DLD1 (cell line): ENCODE results near the gene TRIM25.

Experiments used
- in situ Hi-C: cut with HindIII; loops from 2 replicates; pipeline ENCODE4 v1.10.0; 2017; ENCODE audit warnings: low sequenced_read_pairs

The TRIM25 gene

DNA sequence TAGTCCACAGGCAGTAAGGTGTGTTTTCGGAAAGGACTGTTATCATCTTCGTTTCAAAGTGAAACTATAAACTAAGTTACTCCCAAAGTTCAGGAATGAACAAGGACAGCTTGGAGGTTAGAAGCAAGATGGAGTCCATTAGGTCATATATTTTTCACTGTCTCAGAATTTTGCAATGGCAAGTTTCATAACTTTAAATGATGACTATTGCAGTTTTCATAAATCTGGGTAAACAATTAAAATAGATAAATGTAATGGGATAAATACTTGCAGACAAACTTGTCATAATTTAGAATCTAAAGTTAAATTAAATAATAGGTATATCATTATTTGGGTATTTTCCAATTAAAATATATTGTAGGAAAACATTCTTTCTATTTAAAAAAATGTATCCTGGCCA, 14.7 kb upstream of the TRIM25 start:
- in situ Hi-C loops: no loop called here

DNA sequence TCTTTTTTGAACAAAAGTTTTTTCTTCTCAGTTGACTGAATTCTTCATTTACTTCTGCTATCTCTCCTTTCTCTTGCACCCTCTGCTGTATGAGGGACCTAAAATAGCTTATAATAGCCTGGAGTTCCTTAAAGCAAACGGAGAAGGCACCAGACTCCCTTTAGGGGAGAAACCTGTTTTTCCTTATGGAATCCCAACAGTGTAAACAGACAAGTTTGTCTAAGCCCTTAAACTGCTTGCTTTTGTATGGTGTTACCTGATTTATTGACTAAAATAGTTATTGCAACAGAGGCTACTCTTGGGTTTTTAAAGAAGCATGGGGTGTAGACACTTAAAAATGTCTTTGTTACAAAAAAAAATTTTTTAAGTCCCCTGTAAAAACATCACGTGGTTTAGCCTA, 12.9 kb upstream of the TRIM25 start:
- in situ Hi-C loops: no loop called here

DNA sequence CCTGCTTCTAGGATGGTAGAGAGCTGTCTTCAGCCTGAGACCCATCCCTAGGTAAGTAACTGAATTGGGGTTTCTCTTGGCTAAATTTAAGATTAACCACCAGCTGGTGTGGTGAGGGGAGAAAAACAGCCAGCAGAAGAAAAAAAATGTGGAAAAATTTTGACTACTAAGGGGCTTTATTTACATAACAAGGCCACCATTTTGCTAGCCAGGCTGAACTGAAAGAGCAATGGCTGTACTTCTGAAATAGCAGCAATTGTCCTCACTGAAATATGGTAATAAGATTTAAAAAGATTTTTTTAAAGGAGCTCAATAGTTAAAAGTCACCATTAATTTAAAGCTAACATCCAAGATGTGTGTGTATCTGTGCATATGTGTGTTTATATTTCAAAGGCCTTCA, 12.4 kb upstream of the TRIM25 start:
- in situ Hi-C loops: no loop called here

DNA sequence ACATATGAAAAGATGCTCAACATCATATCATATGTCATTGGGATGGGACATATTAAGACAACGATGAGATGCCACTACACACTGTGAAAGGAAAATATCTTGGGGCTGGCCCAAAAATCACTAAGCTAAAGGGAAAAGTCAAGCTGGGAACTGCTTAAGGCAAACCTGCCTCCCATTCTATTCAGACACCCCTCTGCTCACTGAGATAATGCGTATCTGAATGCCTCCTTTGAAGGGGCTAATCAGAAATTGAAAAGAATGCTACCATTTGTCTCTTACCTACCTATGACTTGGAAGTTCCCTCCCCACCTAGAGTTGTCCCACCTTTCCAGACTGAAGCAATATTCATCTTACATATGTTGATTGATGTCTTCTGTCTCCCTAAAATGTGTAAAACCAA, 11.2 kb upstream of the TRIM25 start:
- in situ Hi-C loops: no loop called here

DNA sequence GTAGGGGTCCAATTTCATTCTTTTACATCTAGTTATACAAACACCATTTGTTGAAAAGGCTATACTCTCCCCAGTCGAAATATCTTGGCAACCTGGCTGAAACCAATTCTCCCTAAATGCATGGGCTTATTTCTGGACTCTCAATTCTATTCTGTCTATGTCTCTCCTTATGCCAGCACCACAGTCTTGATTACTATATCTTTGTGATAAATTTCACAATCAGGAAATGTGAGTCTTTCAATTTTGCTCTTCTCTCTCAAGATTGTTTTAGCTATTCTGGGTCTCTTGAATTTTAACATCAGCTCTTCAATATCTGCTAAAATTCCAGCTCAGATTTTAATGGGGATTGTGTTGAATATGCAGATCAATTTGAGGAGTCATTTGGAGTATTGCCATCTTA, 5.9 kb upstream of the TRIM25 start:
- in situ Hi-C loops: no loop called here

DNA sequence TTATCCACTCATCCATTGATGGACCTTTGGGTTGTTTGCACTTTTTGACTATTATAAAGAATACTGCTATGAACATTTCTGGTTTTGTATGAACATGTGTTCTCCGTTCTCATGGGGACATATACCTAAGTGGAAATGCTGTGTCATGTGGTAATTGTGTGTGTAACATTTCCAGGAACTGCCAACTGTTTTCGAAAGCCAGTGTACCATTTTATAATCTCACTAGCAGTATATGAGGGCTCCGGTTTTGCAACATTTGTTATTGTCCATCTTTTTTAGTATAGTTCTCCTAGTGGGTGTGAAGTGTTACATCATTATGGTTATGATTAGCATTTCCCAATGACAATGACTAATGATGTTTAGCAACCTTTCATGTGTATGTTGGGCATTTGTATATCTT, 5.1 kb upstream of the TRIM25 start:
- in situ Hi-C loops: no loop called here

DNA sequence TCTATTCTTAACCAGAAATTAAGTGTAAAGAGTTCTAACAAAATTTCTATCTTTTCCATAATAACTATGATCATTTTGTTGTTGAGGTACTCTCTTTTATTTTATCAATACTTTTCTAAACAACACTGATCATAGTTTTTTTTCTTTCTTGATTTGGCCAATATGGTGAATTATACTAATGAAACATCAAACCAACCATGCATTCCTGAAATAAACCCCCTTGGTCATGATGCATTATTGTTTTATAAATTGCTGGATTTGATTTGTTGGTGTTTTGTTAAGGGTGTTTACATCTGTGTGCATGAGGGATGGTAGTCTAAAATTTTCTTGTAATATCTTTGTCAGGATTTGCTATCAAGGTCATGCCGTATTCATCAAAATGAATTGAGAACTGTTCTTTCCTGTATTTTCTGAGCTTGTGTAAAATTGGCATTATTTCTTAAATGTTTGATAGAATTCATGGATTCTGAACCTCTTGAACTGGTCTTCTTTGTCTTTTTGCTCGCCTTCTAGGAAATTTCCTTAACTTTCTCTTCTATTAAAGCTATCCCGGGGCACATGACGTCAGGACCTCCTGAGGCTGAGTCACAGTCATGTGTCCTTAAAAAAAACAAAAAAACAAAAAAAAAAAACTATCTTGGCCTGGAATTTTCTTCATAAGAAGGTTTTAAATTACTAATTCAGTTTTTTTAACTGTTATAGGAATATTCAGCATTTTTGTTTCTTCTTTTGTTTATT, 3.9 kb upstream of the TRIM25 start:
- in situ Hi-C loops: no loop called here

DNA sequence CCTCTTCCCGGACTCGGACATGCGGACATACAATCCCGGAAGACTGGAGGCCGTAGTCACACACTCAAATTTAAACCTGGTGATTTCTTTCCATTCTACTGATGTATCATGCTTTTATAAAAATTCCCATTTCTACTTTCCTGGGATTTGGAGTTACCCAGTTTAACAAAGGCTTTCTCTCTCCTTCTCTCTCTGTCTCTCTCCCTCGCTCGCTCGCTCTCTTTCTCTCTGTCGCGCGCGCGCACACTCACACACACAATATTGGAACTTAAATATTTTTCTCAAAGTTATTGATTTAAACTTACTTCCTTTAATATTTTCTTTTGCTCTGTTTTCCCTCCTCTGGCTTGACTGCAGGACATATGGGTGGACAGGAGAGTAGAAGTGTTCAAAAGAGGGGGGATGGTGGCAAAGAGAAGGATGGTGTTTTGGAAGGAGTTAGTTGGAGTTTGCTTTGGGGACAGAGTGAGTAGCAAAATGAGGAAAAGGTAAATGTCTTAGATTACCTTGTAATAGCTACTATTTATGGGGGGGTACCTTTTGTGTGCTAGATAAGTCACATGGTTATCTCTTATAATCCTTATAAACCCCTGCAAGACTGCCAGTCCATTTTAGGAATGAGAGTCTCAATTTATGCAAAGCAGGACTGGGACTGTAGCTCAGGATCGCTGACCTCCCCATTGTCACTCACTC, 878 bp upstream of the TRIM25 start:
- in situ Hi-C loops: no loop called here

DNA sequence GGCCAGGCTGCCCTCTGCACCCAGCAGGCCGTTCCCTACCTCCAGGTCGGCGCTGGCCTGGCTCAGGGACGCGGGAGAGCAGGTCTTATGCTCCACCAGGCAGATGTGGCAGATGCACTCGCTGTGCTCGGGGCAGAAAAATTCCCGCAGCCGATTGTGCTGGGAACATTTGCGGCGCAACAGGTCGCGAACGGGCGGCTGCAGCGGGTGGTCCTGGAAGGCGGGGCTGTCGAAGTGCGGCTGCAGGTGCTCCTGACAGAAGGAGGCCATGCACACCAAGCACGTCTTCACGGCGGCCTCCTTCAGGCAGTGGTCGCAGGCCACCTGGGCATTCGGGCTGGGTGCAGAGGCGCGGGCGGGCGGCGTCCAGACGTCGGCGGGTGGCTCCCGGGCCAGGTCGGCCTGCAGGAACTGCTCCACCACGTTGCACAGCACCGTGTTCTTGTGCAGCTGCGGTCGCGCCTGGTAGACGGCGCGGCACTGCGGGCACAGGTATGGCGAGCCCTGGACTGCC, 439 bp downstream of the TRIM25 start:
- in situ Hi-C loops: no loop called here

DNA sequence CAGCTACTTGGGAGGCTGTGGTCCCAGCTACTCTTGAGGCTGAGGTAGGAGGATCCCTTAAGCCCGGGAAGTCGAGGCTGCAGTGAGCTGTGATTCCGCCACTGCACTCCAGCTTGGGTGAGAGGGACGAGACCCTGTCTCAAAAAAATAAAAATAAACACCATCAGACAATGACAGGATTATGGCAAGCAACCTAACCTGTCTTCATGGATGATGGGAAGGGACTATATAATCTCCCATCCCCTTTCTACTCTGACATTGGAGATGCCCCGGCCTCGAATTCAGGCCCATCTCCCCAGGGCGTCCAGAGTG, 893 bp downstream of the TRIM25 start:
- in situ Hi-C loops: no loop called here

DNA sequence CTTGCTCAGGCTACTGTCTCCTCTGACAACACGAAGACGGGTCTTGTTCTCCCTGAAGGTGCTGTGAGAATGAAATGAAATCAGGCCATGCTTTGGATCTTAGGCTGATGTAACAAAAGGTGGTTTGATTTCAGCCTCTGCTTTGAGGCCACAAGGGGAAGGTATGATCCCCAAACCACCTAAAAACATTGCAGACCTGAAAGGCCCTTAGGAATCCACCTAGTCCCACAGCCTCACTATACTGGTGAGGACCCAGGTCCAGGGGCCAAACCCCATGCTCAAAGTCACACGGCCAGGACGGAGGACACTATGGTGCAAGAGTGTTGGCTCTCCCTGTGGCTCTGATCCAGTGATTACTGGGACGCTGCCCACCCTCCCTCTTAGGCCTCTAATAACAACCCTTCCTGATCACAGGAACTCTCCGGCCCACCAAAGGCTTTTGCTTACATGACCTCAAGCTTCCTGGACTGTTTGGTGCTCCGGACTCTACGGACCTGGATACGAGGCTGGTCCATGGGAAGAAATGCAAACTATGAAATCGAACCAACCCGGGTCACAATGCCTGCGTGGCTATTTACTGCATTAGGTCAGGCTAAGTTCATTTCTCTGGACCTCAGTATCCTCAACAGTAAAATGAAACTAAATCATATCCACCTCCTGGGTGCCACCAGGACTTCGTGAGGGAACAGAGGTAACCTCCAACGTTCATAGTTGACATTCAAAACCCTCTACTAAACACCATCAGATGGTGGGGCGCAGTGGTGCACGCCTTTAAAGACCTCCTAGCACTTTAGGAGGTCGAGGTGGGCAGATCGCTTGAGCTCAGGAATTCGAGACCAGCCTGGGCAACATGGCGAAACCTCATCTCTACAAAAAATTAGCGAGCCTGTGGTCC, 1.5 kb downstream of the TRIM25 start:
- in situ Hi-C loops: no loop called here

DNA sequence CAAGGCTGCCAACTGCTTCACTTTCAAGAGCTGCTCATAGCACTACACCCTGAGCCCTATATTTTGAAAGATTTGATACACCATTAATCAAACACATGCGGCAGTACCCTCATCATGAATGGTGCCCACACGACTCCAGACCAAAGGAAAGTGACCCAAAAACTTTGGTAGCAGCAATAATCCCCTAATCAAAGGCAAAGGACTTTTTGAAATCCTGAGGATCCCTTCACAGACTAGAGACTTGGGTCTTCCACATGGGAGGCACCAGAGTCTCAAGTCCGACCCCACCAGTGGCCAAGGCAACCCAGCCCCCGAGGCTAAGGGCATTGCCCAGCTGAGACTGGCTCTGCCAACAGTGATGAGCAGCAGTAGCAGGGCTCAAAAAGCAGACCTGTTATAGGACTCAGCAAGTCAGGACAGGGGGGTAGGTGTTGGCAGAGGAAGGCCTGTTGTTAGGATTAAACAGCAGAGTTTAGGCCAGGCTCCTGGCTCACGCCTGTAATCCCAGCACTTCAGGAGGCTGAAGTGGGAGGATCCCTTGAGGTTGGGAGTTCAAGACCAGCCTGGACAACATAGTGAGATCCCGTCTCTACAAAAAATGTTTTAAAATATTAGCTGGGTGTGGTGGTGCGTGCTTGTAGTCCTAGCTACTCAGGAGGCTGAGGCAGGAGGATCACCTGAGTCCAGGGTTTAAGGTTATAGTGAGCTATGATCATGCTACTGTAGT, 3.2 kb downstream of the TRIM25 start:
- in situ Hi-C loops: no loop called here

DNA sequence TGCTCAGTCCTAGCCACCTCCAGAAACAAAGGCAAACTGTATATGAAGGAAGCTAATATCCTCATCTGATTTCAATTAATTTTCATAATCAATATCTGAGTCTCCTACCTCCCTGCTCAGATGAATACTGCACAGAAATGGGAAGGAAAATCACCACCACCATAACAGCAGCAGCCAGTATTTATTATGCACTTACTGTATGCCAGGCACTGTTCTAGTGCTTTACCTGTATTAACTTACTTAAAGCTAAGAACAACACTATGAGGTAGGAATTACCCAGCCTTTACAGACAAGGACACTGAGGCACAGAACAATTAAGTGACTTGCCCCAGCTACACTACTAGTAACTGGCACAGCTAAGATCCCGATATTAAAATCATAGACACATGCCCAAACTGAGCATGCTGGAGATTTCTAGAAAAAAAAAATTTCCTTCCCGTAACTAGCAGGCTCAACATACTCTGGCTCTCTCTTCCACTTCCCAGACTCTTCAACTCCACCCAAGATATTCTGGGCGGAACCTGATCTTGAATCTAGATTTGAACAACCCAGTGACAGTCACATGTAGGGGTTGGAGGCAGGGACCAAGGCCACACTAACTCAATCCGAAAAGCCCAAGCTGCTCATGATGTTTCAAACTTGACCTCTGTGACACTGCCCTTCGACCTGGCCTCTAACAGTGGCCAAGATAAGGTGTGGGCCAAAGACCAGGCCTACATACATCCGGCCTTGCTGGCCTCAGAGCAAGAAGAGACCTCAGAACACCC, 3.9 kb downstream of the TRIM25 start:
- in situ Hi-C loops: no loop called here

DNA sequence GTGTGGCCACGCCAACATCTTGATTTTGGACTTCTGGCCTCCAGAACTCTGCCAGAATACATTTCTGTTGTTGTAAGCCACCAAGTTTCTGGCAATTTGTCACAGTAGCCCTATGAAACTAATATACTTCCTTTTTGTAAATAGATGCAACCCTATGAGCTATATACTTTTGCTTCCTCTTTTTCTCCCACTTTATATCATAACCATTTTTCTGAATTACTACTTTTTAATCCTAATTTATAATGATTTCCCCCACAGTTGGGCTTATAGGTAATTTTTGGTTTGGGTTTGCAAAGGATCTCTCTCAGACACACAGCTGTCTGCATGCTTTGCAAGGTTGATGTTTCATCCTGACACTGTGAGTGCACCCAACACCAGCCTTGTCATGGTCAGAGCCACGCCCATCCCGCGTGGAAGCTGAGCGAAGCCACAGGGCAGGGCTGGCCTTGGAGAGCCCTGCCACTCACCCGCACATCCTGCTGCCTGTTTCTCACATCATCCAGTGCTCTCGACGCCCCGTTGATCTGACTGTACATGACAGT, 5.8 kb downstream of the TRIM25 start:
- in situ Hi-C loops: no loop called here

DNA sequence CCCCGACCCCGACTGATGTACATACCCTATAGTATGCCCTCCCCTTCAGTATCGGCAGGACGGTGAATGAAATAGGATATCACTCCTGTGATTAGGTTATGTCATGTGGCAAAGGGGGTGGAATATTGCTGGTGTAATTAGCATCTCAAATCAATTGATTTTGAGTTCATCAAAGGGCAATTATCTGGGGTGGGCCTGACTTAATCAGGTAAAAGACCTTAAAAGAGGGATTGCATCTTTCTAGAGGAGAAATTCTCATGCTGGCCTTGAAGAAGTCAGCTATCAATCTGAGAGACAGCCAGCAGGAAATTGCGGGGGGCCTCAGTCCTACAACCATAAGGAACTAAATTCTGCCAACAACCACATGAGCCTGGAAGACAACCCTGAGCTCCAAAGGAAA, 10.3 kb downstream of the TRIM25 start:
- in situ Hi-C loops: no loop called here

DNA sequence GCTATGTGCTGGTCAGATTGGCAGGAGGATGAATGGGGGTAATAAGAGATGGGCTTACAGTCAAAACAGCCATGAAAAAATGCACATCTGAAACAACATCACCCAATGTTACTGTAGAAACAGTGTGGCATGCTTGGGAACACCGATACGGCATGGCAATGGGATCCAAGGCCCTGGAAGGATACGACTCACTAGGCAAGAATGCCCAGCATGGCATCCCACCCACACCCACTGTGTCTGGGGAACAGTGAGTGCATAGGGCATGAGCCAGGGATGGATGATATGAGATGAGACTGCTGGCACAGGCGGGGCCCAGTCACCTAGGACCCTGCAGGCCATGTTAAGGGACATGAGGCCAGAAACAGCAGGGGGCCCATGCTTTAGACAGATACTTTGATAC, 11.5 kb downstream of the TRIM25 start:
- in situ Hi-C loops: no loop called here

DNA sequence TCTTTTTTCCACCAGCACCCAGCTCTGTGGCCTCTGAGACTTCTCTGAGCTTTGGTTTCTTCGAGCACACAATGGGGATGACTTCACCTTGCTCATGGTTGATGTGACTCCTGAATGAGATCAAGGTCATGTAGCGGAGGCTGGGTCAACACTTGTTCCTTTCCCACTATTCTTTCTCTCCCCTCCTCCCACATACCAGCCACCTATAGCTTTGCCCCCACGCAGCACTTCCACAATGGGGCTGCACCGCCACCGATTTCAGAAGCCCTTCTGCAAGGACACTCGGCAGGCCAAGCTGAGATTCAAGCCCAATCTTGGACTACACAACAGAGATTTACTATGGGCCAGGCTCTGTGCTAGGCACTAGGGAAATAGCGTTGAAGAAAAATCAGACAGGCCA, 14.4 kb downstream of the TRIM25 start:
- in situ Hi-C loops: no loop called here

DNA sequence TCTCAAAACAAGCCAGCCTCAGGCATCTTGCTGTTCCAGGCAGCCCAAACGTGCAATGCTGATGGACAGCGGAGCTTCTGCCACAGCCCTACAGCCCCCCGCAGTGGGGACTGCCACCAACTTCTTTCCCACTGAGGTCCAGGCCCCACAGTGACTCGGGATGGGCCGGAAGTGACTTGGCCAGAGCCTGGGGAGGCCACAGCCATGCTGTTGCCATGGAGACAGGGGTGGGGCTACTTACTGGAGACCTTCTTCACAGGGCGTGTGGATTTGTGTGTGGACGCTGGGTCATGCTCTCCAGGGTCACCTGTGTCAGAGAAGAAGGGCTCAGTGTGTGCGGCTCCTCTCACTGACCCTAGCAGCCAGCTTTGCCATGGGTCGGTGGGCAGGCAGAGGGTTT, 15.0 kb downstream of the TRIM25 start:
- in situ Hi-C loops: no loop called here

DNA sequence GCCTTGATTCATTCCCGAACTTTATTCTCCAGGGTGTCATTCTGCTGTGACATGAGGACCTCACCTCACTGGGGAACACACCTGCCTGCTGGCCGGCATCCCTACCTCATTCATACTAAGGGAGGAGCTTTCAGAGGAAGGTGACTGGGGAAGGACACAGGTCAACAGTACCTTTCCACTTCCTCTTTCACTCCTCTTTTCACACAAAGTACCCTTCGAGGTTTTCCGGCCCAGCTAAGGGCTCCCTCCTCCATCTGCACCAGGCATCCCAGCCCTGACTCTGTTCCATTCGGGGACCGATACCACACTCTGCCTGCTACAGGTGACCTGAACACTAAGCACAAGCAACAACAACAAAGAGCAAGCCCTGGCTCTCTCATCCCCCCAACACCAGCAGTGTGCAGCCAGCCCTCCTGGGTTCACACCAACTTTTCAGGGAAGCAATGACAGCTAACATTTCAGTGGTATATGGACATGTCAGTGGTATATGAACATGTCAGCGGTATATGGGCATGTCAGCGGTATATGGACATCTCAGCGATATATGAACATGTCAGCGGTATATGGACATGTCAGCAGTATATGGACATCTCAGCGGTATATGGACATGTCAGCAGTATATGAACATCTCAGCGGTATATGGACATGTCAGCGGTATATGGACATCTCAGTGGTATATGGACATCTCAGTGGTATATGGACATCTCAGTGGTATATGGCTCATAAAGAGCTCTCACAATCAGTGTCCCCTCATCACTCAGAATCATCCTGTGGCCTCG, 16.0 kb downstream of the TRIM25 start:
- in situ Hi-C loops: no loop called here
